Measurements from ENCODE around the gene ATP5F1A.
"Not testable (repeated sequence)": the region's sequence is repeated elsewhere in the genome, so short reads cannot be mapped to it uniquely, and the experiment has no call there.

The ATP5F1A gene

DNA sequence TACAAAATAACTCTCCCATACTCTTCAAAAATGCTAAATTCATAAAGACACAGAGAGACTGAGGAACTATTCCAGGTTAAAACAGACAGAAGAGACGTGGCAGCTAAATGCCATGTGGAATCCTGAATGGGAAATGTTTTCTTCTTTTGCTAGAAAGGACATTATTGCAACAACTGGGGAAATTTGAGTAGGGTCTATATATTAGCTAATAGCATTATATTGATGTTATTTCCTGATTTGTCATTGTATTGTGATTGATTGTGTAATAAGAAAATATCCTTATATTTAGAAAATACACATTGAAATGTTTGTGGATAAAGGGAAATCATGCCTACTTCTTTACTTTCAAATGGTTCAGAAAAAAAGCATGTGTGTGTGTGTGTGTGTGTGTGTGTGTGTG lies 49.5 kb downstream of the ATP5F1A start:
- H3K4me3 ChIP-seq: no peak overlapping the region
- intact Hi-C loops (cut with DNase I; ENCODE audit: low total_unique reads): no loop called here
- peaks cover 0 to 26% (median 8%) of the 10 kb centered on the region in 4 donors for H3K4me1 ChIP-seq
- H3K9me3 ChIP-seq: no peaks in the 10 kb centered on the region
- no peaks in the 10 kb centered on the region for H3K27me3 ChIP-seq
- H3K27ac ChIP-seq: no peak overlapping the region
- H3K36me3 ChIP-seq: no peaks in the 10 kb centered on the region
- TF ChIP-seq, protein P1, sequence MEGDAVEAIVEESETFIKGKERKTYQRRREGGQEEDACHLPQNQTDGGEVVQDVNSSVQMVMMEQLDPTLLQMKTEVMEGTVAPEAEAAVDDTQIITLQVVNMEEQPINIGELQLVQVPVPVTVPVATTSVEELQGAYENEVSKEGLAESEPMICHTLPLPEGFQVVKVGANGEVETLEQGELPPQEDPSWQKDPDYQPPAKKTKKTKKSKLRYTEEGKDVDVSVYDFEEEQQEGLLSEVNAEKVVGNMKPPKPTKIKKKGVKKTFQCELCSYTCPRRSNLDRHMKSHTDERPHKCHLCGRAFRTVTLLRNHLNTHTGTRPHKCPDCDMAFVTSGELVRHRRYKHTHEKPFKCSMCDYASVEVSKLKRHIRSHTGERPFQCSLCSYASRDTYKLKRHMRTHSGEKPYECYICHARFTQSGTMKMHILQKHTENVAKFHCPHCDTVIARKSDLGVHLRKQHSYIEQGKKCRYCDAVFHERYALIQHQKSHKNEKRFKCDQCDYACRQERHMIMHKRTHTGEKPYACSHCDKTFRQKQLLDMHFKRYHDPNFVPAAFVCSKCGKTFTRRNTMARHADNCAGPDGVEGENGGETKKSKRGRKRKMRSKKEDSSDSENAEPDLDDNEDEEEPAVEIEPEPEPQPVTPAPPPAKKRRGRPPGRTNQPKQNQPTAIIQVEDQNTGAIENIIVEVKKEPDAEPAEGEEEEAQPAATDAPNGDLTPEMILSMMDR (IDR thresholded peaks at IDR 0.05): no peak
- no peak for DNase-seq

DNA sequence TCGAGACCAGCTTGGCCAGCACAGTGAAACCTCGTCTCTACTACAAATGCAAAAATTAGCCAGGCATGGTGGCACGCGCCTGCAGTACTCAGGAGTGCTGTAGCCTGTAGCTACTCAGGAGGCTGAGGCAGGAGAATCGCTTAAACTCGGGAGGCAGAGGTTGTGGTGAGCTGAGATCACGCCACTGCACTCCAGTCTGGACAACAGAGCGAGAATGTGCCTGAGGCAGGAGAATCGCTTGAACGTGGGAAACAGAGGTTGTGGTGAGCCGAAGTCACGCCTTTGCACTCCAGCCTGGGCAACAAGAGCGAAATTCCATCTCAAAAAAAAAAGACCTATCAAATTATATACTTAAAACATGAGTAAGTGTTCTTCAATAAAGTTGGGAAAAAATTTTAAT lies 50.7 kb downstream of the ATP5F1A start:
- H3K36me3 ChIP-seq; DNase-seq; H3K27me3 ChIP-seq; H3K4me3 ChIP-seq; H3K9me3 ChIP-seq; intact Hi-C loops (cut with DNase I; ENCODE audit: low total_unique reads); H3K27ac ChIP-seq: not testable (repeated sequence)
- peaks cover 0 to 14% (median 5%) of the 10 kb centered on the region in 4 donors for H3K4me1 ChIP-seq

DNA sequence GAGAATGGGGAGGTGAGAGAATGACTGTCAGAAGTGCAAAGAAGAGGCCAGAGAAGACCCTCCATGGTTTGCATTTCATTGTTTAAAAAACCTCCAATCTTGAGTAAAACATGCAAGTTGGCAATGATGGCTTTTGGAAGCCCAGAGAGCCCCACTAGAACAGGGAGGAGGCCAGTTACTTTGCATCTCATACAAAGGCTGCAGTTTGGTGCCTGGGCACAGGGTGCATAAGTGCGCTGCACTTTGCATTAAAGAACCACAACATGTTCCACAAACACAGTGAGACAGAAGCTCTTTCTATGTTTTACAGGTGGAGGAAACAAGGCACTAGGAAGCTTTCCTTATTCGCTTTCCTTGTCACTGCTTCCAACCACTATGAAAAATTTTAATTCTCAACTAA lies 51.4 kb downstream of the ATP5F1A start:
- DNase-seq: no peak
- H3K27ac ChIP-seq: no peak overlapping the region

DNA sequence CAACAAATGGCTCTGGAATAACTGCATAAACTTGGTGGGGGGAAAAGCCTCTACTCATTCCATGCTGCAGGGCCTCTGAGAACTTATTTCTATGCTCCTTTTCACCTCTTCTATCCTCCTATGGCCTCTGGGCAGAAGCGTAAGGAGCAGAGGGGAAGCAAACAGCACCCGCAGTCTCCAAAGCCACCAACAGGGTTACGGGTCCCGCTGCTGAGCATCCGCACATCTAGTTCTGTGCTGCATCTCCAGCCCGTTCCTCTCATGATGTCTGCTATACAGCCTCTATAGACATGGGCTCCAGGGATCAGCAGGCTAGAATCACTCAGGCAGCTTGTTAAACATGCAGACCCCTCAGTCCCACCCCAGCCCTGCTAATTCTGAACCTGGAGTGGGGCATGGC lies 52.0 kb downstream of the ATP5F1A start:
- peaks cover 0 to 1% (median 0%) of the 10 kb centered on the region in 4 donors for H3K4me1 ChIP-seq
- no peak for DNase-seq
- intact Hi-C loops (cut with DNase I; ENCODE audit: low total_unique reads): no loop called here

More for the DNA sequence above, 51.4 kb downstream of the ATP5F1A start:
- intact Hi-C loops (cut with DNase I; ENCODE audit: low total_unique reads): no loop called here
- H3K36me3 ChIP-seq: no peaks in the 10 kb centered on the region
- no peaks in the 10 kb centered on the region for H3K27me3 ChIP-seq
- TF ChIP-seq, protein P1 (IDR thresholded peaks at IDR 0.05): no peak
- peaks cover 0 to 7% (median 1%) of the 10 kb centered on the region in 4 donors for H3K4me1 ChIP-seq
- H3K9me3 ChIP-seq: no peaks in the 10 kb centered on the region
- no peak overlapping the region for H3K4me3 ChIP-seq

DNA sequence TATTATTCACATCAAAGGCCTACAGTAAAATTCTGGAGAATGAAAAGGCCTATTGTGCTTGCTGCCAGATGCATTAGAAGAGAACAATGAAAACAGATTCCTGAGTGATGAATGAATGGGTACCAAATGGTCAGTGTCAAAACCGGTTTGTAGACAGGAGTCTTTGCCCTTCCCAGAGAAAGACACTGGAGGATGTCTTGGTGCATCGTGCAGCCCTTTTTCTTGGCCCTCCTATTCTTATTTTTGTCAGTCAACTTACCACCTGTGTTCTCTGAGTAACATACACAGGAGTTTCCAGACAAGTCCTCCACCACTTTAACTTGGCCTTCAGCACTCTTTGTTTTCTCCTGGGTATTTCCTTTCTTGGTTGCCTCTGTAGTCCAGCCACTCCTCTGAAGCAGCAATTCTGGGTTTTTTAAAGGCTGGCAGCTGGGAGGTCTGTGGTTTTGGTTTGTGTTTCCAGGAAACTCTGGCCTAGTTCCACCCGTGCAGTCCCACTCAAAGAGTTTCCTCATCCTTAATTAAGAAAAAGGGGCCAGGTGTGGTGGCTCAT lies 55.4 kb downstream of the ATP5F1A start:
- TF ChIP-seq, protein P1 (IDR thresholded peaks at IDR 0.05): no peak
- Histone ChIP-seq H3K4me3 (no peak overlapping the region), H3K36me3 (peaks cover 0 to 15% (median 0%) of the 10 kb centered on the region in 3 donors), H3K9me3 (no peaks in the 10 kb centered on the region), H3K27me3 (no peaks in the 10 kb centered on the region), H3K4me1 (no peaks in the 10 kb centered on the region), H3K27ac (no peak overlapping the region)
- DNase-seq: no peak
- intact Hi-C loops (cut with DNase I; ENCODE audit: low total_unique reads): no loop called here

More for the DNA sequence above, 52.0 kb downstream of the ATP5F1A start:
- no peak overlapping the region for H3K27ac ChIP-seq
- H3K36me3 ChIP-seq: no peaks in the 10 kb centered on the region
- TF ChIP-seq, protein P1 (IDR thresholded peaks at IDR 0.05): no peak
- H3K27me3 ChIP-seq: no peaks in the 10 kb centered on the region
- no peak overlapping the region for H3K4me3 ChIP-seq
- no peaks in the 10 kb centered on the region for H3K9me3 ChIP-seq

DNA sequence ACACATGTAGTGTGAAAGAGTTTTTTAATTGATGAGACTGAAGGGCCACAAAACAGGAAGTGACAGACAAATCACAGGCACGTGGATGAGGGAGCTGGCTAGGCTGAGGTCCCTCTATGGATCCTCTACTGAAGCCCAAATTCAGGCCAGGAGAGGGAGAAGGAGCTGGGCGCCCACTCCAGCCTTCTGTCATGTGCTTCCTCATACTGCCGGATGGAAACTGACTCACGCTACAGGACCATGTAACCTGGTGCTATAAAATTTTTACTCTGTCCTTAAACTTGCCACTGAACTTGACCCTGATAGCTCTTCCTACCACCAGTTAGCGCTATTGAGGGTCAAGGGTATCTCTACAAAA lies 57.4 kb downstream of the ATP5F1A start:
- no peak for DNase-seq
- Histone ChIP-seq H3K9me3 (no peaks in the 10 kb centered on the region), H3K27ac (no peak overlapping the region), H3K4me3 (no peak overlapping the region), H3K36me3 (peaks cover 0 to 18% (median 0%) of the 10 kb centered on the region in 3 donors), H3K4me1 (no peaks in the 10 kb centered on the region), H3K27me3 (no peaks in the 10 kb centered on the region)
- TF ChIP-seq, protein P1 (IDR thresholded peaks at IDR 0.05): no peak
- intact Hi-C loops (cut with DNase I; ENCODE audit: low total_unique reads): no loop called here

Data from tibial artery (tissue), 4 donors.